C4-2B (cell line): ENCODE data around the gene ERMN.

Experiments
- H3K27ac ChIP-seq: fragments of 450-650 bp; 2 replicates; pipeline ENCODE4 v1.5.1; 2017
- ZFX ChIP-seq: fragments of 450-650 bp; IDR thresholded peaks from 2 replicates; pipeline ENCODE4 v1.6.1; 2017
- TF ChIP-seq, protein P1 (sequence below): fragments of 450-650 bp; conservative IDR thresholded peaks from 2 replicates; pipeline ENCODE4 v1.5.1; 2017; ENCODE audit warnings: mild to moderate bottlenecking

ERMN gene

GRCh38 chr2:157336137-157337010, 10.8 kb upstream of the ERMN start:
- H3K27ac ChIP-seq: no peak overlapping the region
- TF ChIP-seq, protein P1, sequence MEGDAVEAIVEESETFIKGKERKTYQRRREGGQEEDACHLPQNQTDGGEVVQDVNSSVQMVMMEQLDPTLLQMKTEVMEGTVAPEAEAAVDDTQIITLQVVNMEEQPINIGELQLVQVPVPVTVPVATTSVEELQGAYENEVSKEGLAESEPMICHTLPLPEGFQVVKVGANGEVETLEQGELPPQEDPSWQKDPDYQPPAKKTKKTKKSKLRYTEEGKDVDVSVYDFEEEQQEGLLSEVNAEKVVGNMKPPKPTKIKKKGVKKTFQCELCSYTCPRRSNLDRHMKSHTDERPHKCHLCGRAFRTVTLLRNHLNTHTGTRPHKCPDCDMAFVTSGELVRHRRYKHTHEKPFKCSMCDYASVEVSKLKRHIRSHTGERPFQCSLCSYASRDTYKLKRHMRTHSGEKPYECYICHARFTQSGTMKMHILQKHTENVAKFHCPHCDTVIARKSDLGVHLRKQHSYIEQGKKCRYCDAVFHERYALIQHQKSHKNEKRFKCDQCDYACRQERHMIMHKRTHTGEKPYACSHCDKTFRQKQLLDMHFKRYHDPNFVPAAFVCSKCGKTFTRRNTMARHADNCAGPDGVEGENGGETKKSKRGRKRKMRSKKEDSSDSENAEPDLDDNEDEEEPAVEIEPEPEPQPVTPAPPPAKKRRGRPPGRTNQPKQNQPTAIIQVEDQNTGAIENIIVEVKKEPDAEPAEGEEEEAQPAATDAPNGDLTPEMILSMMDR: peak; percentile 85
- no peak for TF ChIP-seq ZFX

DNA sequence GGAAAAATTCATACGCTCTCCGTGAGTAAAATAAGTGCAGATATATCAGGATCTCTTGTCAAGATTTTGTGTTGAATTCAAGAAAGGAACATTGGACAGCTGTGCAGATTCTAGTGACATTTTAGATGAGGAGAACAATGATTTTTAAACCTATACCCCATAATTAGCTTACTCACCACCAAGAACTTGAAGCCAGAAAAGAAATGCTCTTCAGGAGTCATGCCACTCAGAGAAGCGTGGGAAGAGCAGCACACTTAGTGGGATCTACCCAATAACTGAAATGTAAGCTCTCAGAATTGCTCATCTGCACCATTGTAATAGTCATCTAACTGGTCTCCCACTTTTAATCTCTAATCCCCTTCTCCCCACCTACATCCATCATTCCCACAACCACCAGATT, 9.2 kb upstream of the ERMN start:
- TF ChIP-seq, protein P1: no peak
- TF ChIP-seq ZFX: no peak
- no peak overlapping the region for H3K27ac ChIP-seq

DNA sequence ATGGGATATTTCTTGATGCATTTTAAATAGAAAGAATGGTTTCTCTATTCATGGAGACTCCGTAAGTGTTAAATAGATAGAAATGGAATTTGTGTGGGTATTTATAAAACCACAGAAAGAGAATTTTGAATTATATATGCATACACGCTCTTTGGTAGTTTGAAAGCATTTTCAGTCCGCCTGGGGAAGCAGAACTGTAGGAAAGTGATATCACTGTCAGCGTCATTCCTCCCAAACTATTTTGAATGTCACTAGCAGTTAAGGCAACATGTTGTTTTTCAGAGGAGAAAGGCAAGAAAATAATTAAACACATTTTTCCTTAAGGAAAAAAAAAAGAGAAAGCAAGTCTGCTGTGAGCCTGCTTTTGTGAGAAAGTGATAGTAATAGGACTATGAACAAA, 8.7 kb upstream of the ERMN start:
- TF ChIP-seq, protein P1: no peak
- no peak for TF ChIP-seq ZFX
- no peak overlapping the region for H3K27ac ChIP-seq

DNA sequence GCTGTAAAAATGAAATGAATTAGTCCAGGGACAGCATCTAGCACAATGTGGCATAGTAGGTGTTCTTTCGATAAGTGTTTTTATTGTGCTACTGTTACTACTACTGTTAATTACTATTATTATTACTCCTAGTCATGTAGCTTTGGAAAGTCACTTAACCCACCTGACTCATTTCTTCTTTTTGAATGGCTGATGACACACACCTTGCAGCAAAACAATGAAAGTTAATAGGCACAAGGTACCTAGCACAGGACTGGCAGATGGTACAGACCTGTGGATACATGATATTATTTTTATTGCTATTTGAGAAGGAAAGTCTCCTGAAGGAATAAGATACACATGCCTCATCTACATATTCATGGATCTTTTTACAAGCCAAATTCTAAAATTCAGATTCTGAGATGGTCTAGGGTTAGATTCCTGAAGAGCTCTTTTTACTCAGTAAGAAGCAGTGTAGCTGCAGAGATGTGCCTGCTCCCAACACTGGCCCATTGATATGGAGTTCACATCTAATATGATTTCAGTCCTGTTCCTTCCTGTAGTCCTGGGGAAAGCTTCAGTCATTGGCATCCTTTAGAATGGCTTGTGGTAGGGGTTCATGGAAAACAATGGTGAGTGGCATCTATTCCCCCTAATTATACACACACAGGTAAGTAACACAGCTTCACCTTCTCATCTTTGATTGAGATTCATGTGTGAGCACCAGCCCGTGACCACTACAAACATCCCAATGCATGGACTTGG, 7.9 kb upstream of the ERMN start:
- no peak overlapping the region for H3K27ac ChIP-seq
- no peak for TF ChIP-seq ZFX
- TF ChIP-seq, protein P1: no peak

DNA sequence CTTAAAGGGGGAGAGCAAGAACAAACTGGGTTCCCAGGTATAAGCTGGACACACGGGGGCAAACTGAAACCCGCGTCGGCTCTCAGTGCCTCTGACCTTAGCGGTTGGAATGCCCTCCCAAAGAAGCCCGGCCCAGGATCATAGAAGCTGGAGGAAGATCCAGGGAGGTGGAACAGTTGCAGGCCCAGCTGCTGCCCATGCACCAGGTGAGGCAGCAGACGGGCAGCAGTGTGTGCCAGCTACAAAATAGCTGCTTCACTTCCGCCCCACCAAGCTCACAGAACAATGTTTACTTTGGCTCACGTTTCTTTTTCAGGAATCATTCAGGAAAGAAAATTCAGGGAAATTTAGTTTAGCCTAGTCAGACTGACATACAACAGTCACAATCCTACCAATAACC, 3.9 kb upstream of the ERMN start:
- H3K27ac ChIP-seq: no peak overlapping the region
- TF ChIP-seq, protein P1: no peak
- no peak for TF ChIP-seq ZFX

GRCh38 chr2:157327621-157328500, 2.2 kb upstream of the ERMN start:
- TF ChIP-seq, protein P1: peak; percentile 94
- no peak for TF ChIP-seq ZFX
- no peak overlapping the region for H3K27ac ChIP-seq
